Inflammatory macrophage treated with lipopolysaccharide for 1 hour (primary cell): Measurements from ENCODE around the gene MYL5.
"Not testable (repeated sequence)": the region's sequence is repeated elsewhere in the genome, so short reads cannot be mapped to it uniquely, and the experiment has no call there.

ENCODE experiments used
- DNase-seq, 2 donors: peaks; one replicate each; pipeline ENCODE4 v3.0.0-alpha.2; 2020 to 2022

The MYL5 gene, protein sequence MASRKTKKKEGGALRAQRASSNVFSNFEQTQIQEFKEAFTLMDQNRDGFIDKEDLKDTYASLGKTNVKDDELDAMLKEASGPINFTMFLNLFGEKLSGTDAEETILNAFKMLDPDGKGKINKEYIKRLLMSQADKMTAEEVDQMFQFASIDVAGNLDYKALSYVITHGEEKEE

DNA sequence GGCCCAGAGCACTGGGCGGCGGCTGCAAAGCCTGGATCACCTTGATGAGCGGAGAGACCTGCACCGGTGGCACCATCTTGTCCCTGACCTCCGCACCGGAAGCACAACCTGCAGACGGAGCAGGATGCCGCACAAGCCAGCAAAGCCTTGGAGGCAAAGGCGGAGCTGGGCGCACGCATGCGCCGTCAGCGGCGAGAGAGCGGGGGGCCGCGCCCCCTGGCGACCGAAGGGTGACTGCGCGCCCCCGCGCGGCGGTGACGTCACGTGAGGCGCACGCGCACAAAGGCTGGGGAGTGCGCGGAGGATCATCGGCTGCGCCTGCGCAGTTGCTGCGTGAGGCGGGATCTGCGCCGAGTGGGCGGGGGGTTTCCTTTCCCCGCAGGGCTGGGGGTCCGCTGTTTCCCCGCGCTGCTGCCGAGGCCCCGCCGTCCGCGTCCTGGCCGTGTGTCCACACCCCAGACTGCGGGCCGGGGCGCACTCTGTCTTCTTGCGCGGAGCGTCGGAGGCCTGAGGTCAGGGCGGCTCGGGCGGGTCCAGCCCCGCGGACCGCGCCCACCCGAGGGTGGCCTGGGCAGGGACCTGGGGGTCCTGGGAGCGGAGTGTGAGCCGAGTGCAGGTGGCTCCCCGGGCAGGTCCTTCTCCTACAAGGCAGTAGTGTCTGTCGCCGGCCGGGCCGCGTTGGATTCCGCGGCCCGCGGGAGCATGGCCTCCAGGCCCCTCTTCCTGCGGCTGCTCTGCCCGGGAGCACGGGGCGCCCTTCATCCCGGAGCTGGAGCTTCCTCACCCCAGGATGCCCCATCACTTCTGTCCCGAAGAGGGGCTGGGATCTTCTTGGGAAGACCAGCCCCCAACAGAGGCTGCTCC is at the start of gene MYL5, which contains the start of gene ATP5ME:
Gene MYL5 (plus strand): TSS at position 371 of the 864 bp plus-strand sequence. CDS start 3,485 bp downstream, outside the sequence.
Gene ATP5ME (minus strand): TSS at position 105 of the 864 bp plus-strand sequence. CDS start 29 bp downstream, at position 76.
- DNase-seq: peak; percentile 94 to 99

DNA sequence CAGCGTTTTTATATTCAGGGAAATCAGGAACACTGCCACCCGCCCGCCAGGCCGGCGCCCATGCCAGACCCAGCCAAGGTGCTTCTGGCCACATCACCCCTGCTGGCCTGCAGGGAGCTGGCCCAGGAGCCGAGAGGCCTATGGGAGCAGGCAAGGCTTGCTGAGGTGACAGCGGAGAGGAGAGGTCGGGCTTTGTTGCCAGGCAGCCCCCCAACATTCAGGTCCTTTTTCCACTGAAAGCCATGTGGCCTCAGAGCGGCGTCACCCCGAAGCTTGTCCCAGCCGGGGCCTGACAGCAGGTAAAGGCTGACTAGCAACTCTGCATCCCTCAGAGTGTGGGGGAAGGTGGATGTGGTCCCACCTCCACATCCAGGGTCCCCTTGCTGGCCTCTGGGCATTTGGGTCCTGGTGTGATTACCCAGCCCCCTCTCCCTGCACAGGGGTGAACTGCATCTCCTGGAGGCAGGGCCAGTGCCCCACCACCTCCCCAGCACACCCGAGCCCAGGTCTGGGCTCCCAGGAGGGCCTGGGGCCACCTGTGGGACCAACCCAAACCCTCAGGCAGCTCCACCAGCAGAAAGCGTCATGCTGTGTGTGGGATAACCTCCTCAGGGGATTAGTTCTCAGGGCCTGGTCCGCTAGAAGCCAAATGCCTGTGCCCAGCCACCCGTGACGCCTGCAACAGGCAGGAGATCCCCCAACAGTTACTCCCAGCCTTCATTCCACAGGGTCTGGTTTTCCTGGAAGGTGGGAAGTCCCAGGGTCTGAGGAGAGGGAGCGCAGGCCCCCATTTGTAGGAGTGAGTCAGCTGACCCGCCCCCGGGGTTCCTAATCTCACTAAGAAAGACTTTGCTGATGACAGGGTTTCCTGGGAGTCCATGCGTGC is 49.4 kb upstream of the MYL5 start, which contains the start of gene PDE6B:
Gene PDE6B (plus strand): TSS at position 869 of the 886 bp plus-strand sequence. CDS start 54 bp downstream, outside the sequence.
- no peak for DNase-seq

DNA sequence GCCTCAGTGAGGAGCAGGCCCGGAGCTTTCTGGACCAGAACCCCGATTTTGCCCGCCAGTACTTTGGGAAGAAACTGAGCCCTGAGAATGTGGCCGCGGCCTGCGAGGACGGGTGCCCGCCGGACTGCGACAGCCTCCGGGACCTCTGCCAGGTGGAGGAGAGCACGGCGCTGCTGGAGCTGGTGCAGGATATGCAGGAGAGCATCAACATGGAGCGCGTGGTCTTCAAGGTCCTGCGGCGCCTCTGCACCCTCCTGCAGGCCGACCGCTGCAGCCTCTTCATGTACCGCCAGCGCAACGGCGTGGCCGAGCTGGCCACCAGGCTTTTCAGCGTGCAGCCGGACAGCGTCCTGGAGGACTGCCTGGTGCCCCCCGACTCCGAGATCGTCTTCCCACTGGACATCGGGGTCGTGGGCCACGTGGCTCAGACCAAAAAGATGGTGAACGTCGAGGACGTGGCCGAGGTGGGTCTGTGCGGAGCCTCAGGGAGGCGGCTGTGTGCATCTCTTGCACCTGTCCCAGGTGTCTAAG is 48.6 kb upstream of the MYL5 start:
- DNase-seq: no peak

DNA sequence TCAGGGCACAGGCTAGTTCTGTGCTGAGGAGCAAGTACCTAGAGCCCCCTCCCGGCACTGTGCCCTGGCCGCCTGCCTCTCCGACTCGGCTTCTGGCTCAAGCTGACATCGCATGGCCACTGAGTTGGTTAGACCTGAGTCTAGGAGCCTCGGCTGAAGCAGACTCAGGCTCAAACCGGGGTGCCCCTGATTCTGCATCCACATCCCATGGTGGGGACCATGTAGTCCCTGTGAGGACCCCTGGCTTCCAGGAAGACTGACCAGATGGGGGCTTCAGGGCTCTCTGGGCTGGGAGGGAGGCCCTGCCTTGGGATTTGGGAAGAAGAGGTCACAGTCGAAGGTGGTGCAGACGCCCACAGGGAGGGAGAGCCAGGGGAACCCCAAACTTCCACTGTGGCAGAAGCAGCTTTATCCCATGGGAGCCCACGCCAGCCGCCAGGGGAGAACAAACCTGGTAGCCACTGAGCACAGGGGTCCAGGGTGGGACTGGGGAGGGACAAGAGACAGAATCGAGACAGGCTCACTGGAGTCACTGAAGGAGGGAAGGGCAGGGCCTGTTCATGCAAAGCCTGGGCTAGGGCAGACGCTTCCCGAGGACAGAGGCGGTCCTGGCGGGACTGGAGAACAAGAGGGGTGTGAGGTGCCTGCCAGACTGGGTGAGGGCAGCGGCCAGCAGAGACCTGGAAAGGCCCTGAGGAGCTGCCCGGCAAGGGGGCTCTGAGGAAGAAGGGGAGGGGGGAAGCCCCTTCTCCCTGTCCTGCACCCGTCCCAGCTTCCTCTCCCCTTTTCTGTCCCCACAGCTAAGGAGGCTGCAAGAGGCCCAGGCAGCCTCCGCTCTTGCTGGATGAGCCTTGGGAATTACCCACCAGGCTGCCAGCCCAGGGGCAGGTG is 47.9 kb upstream of the MYL5 start:
- DNase-seq: no peak

DNA sequence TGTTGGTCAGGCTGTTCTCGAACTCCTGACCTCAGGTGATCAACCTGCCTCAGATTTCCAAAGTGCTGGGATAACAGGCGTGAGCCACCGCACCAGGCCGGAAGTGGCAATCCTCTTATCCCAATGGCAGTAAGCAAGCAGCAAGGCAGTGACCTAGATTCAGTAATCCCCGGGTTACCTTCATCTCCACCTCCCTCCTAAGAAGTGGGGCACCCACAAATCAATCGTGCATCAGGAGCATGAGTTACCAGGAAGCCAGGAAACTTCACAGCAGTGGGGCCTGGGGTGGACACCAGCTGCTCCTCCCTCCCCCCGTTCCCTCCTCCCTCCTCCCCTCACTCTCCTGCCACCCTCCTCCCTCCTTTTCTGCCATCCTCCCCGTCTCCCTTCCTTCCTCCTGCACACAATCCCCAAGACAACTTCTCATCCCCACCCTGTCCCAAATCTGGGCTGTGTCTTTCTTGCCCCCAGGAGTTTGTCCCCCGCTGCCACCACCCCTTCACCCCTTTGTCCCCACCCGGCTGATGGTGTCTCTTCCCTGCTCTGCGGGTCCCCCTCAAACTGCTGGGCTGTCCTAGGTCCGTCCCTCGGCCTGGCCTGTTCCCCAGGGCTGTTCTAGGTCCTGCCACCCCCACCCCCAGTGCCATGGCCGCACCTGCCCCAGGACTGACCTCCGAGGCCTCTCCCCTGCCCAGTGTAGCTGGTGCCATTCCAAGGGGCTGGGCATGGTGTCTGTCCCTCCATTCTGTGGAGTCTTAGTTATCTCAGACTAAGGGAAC is 46.8 kb upstream of the MYL5 start:
- DNase-seq: no peak

DNA sequence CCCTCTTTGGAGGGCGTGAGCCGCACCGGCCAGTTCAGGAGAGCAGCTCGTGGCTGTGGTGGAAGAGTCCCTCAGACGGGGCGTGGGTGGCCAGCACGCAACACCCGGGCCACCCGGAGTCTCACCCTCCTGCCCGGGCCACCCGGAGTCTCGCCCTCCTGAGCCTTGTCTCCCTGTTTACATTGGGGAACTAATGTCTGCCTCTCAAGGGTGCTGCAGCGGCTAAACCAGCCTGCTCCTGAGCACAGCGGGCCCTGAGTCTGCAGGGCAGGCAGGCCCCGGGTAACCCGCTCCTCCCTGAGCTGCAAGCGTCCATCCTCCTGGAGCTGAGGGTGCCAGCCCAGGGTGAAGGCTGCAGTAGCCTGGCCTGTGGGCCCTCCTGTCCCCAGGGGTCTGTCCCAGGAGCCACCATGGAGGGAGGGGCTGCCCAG is 46.0 kb upstream of the MYL5 start:
- DNase-seq: no peak

DNA sequence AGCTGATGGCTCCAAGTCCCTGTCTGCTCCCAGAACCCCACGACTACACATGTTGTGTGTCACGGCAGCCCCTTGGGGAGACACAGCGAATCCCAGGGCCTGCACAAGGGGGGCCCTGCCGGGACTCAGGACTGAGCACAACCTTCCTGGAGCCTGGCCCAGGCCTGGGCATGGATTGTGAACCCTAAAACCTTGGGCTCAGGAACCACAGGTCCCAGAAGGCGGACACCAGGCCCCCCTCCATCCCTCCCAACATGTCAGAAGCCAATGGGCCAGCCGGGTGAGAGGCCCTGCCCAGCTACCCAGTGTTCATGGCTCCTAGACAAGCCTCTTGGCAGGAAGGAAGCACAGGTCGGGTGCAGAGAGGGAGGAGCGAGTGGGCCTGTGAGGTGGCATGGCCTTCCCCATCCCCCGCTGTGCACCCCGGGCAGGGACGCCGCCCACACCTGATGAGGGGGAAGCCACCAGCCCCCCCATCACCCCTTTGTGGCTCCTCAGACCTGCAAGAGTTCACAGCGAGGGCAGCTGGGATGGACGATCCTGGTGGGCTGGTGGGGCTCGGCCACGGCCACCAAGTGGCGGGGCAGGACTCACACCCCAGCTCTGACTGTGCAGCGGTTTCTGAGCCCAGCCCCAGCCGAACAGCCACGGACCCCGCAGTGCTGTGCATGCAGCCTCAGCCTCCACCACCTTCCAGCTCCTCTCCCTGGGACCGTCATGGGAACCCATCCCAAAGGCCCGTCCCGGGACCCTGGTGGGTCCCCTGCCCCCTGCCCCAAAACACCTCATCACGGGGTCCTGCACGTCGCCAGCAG is 45.3 kb upstream of the MYL5 start:
- no peak for DNase-seq

DNA sequence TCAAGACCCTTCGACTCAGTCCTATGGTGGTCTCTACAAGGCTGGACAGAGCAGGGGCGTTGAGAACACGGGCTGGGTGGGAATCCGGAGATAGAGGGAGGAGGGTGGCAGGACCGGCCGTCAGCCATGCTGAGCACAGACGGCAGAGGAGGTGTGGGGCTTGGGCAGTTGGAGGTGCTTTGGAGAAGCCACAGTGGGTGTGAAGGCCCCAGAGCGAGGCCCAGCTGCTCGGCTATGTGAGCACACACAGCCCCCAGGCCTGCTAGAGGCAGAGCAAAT is 44.8 kb upstream of the MYL5 start:
- DNase-seq: no peak

DNA sequence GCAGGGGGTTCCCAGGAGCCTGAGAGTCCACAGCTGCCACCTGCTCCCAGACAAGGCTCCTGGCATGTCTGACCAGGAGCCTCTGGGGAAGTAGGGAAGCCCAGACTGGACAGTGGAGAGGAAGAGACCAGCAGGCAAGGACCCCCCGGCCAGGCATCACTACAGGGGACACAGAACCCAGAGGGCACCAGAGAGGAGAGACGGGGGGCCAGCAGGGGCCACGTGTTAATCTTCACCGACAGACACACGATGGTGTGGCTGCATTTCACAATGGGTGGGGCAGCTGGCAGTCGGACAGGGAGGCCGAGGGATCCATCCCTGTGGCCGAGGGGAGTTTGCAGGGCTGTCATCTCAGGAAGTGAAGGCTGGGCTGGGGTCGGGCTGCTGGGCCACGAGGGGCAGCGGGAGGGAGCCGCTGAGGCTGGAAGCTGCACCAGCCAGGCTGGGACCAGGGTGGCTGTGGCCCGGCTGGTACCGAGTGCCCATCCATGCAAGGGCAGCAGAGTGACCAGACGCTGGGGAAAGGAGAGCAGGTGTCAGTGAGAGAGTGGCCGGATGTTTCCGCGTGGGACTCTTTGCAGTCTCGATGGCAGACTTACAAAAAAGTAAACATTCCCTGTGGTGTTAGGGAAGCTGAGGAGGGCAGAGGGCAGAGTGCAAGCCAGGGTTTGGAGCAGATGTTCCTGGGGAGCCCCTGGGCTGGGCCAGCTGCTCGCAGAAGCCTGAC is 44.3 kb upstream of the MYL5 start:
- DNase-seq: no peak

DNA sequence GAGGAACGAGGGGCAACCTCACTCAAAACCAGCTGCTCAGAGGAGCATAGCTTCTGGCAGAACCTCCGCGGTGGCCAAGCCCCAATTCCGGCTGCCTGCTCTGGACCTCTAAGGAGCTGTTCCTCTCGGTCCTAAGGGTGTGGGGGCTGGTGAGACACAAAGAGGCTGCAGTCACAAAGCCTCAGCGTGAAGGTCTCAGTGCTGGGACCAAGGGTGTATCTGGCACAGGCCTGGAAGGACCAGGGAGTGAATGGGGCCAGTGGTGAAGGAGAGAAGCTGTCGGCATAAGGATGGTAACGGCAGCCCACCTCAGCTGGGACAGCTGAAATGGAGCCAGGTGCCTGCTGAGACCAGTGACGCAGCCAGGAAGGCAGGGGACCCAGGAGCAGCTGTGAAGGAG is 43.7 kb upstream of the MYL5 start:
- DNase-seq: no peak

DNA sequence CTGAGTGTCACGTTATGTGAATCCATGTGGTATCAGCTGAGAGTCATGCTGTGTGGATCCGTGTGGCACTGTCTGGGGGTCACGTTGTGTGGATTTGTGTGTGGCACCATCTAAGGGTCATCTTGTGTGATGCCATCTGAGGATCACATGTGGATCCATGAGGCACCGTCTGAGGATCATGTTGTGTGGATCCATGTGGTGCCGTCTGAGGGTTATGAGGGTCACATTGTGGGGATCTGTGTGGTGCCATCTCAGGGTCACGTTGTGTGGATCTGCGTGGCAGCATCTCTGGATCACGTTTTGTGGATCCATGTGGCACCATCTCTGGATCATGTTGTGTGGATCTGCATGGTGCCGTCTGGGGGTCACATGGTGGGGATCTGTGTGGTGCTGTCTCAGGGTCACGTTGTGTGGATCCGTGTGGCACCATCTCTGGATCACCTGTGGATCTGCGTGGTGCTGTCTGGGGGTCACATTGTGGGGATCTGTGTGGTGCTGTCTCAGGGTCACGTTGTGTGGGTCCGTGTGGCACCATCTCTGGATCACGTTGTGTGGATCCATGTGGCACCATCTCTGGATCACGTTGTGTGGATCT is 42.0 kb upstream of the MYL5 start:
- DNase-seq: no peak

DNA sequence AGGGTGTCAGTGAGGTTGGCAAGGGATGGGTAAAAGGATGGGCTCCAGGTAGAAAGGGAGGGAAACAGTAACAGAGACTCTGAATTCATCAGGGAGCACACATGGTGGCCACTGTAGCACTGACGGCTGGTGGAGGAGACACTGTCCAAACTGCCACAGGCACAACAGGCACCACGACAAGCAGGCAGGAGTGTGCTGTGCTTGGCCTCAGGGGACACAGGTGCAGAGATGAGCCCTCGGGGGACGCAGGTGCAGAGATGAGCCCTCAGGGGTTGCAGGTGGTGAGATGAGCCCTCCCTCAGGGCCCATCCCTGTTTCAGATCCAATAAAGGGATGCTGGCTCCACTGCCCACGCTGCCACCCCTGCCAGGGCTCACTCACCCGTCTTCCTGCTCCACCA is 41.4 kb upstream of the MYL5 start:
- no peak for DNase-seq

DNA sequence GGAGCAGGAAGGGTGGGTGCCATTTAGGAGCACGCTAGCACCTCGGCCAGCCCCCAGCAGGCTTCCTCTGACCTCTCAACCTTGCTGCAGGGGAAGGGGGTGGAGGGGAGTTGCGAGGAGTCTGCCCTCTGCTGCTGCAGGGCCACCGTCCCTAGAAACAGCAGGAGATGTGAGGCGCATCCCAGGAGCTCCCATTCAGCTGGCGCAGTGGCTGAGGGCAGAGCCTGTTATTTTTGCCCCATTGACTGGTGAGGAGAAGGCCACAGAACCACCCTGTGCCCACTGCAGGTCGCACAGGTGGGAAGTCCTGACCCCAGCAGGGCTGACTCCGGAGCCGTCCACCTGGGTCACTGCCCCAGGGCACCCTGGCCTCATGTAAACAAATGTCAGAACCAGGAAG is 40.9 kb upstream of the MYL5 start:
- no peak for DNase-seq

DNA sequence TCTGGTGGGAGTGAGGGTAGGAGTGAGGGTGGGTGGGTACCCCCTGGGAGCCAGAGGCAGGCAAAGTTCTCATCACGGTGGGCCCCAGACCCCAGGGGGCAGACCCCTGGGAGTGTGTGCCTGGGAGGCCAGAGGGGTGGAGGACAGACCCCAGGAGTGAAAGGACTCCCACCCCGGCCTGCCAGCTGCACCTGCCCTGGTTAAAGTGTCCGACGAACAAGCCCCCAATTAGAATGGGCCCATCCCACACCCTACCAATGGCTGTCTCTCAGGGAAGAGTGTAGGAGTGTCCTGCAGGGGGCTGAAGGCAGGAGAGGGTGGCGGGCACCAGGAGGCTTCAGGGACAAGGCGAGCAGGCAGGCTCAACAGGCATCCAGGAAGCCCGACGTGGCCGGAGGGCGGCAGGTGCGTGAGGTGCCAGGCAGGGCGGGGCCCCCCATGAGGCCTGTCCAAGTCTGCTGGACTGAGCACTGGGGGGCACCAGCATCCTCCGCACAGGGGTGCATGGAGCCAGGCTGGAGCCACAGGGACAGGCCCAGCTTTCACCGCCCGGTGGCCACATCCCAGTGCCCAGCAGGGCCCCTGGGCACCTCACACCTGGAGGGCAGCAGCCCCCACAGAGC is 40.3 kb upstream of the MYL5 start:
- no peak for DNase-seq

DNA sequence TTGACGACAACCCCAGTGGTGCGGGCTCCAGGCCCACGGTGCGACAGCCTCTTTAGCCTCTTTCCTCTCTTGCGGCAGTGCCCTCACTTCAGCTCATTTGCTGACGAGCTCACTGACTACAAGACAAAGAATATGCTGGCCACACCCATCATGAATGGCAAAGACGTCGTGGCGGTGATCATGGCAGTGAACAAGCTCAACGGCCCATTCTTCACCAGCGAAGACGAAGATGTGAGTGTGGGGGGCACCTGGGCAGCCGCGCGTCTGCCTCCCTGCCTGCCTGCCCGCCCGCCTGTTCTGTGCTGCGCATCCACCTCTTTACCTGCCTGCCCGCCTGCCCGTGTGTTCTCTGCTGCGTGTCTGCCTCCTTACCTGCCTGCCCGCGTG is 39.8 kb upstream of the MYL5 start:
- DNase-seq: no peak

DNA sequence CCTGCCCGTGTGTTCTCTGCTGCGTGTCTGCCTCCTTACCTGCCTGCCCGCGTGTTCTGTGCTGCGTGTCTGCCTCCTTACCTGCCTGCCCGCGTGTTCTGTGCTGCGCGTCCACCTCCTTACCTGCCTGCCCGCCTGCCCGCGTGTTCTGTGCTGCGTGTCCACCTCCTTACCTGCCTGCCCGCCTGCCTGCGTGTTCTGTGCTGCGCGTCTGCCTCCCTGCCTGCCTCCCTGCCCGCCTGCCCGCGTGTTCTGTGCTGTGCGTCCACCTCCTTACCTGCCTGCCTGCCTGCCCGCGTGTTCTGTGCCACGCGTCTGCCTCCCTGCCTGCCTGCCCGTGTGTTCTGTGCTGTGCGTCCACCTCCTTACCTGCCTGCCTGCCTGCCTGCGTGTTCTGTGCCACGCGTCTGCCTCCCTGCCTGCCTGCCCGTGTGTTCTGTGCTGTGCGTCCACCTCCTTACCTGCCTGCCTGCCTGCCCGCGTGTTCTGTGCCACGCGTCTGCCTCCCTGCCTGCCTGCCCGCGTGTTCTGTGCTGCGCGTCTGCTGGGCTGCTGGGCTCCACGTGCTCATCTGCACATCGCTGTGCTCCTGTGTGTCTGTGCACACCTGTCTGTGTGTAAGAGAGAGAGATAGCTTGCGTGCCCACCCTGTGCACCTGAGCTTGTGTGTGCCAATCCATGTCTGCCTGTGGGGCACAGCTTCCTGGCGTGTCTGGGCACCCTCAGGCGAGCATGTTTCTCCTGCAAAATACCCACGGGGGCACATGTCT is 39.1 kb upstream of the MYL5 start:
- not testable (repeated sequence) for DNase-seq

DNA sequence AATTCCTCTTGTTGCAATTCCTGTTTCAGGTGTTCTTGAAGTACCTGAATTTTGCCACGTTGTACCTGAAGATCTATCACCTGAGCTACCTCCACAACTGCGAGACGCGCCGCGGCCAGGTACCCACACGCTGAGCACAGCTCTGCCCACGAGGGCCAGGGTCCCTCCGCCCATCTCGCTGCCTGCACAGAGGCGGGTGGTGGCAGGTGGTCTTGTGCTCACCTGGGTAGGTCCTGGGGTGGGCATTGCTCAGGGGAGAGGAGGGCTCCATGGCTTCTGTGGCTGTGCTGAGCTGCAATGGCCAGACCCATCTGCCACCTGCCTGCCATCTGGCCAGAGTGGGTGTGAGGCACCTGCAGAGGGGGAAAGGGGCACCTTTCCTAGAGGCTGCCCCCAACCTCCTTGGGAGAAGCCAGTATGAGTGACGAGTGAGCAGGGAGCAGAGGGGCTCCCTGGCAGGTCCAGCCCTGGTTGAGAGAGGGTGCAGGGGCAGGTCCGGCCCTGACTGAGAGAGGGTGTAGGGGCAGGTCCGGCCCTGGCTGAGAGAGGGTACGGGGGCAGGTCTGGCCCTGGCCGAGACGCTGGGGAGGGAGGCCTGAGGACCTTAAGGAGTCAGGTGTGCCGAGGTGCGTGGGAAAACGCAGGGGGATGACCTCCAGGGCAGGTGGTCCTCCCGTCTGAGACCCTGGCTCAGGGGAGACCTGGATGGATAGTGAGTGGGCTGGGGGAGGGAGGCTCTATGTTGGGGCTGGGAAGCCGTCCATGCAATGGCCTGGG is 38.3 kb upstream of the MYL5 start:
- DNase-seq: no peak
